Testis (tissue), 2 donors: ENCODE measurements around the gene PXK.

ENCODE experiments used
- CTCF ChIP-seq, 3 experiments: fragments of 450-650 bp in 2 of 3; fragments of 200-600 bp in 1 of 3; sonication (generic) in 1 of 3; IDR thresholded peaks; one replicate each; pipeline ENCODE4 v1.5.1; 2016 to 2019; ENCODE audit warnings: antibody characterized with exemption in 3 of 3, mild to moderate bottlenecking in 2 of 3, moderate library complexity in 1 of 3
- POLR2A ChIP-seq: fragments of 450-650 bp; IDR thresholded peaks from one replicate; pipeline ENCODE4 v1.6.1; 2017; ENCODE audit warnings: antibody characterized with exemption, mild to moderate bottlenecking, moderate library complexity

DNA sequence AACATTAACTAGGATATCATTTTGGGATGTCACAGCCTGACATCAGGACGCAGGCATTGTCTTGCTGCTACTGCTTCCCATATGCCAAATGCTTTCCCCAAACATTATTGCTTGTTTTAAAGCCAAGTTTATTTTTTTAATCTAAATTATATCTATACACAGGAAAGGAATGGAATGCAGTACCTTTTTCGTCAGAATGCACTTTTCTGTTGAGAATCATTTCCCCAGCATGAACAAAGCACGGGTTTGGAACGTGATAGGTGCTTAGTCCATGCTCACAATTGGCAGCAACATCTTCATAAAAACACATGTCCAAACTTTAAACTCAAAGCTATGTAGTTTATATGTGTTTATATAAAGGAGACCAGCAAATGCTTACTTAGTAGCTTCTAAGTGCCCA is 26.1 kb downstream of the PXK start:
- TF ChIP-seq CTCF (IDR thresholded peaks at IDR 0.05) (no peak), POLR2A (no peak)
